OCI-LY3 (cell line): Measurements from ENCODE around the gene S100A5.

Experiments used
- CTCF ChIP-seq: fragments of 200-600, 300-600 bp; sonication (generic); IDR thresholded peaks from 2 replicates; pipeline ENCODE4 v1.5.1; 2014; ENCODE audit warnings: antibody characterized with exemption, low read length, low read depth
- EZH2phosphoT487 ChIP-seq: fragments of 200-600 bp; shearing (Covaris generic); IDR thresholded peaks from 2 replicates; pipeline ENCODE4 v1.6.1; 2018; ENCODE audit warnings: antibody characterized with exemption, mixed run types, low read depth

GRCh38 chr1:153577138-153577537 lies 36.4 kb upstream of the S100A5 start:
- no peak for TF ChIP-seq CTCF
- TF ChIP-seq EZH2phosphoT487 = no peak
